Measurements from ENCODE around the gene RAG1. TPM values are rescaled to one million over a fixed set of nuclear protein-coding genes. Genes with fewer than 3 reads are reported as not detected.

The RAG1 gene
- total RNA-seq, 1 donor from 2014 or later, result 2.6 TPM

GRCh38 chr11:36588099-36588498, 20.3 kb downstream of the RAG1 start:
- DNase-seq (ENCODE audit: low read depth), result no peak

GRCh38 chr11:36590513-36590912, 22.7 kb downstream of the RAG1 start:
- DNase-seq (ENCODE audit: low read depth), result no peak

- DNase-seq (ENCODE audit: low read depth), result no peak
Observed at GRCh38 chr11:36591433-36591832, 23.6 kb downstream of the RAG1 start.

- peak; percentile 96 for DNase-seq (ENCODE audit: low read depth)
Observed at GRCh38 chr11:36594316-36594989, 26.6 kb downstream of the RAG1 start, which contains the start of gene IFTAP. Gene IFTAP (plus strand): TSS chr11:36594502. CDS start chr11:36610104, 15,602 bp downstream.

- DNase-seq (ENCODE audit: low read depth), result no peak
Observed at GRCh38 chr11:36596880-36597279, 29.1 kb downstream of the RAG1 start.

GRCh38 chr11:36598051-36598450, 30.2 kb downstream of the RAG1 start, which contains the start of gene RAG2:
Gene RAG2 (minus strand): TSS chr11:36598236. CDS start chr11:36594168, 4,068 bp downstream.
- no peak for DNase-seq (ENCODE audit: low read depth)

- no peak for DNase-seq (ENCODE audit: low read depth)
Observed at GRCh38 chr11:36600180-36600579, 32.4 kb downstream of the RAG1 start.

GRCh38 chr11:36601155-36601554, 33.3 kb downstream of the RAG1 start:
- no peak for DNase-seq (ENCODE audit: low read depth)

GRCh38 chr11:36602135-36602534, 34.3 kb downstream of the RAG1 start:
- no peak for DNase-seq (ENCODE audit: low read depth)

- DNase-seq (ENCODE audit: low read depth), result no peak
Observed at GRCh38 chr11:36605221-36606216, 37.7 kb downstream of the RAG1 start.

- DNase-seq (ENCODE audit: low read depth), result peak; percentile 25
Observed at GRCh38 chr11:36608491-36609199, 40.8 kb downstream of the RAG1 start.

GRCh38 chr11:36609383-36609782, 41.6 kb downstream of the RAG1 start:
- DNase-seq (ENCODE audit: low read depth), result no peak

GRCh38 chr11:36615826-36616225, 48.0 kb downstream of the RAG1 start:
- DNase-seq (ENCODE audit: low read depth), result no peak

- DNase-seq (ENCODE audit: low read depth), result no peak
Observed at GRCh38 chr11:36617543-36618362, 49.9 kb downstream of the RAG1 start.

GRCh38 chr11:36618363-36619047, 50.7 kb downstream of the RAG1 start:
- no peak for DNase-seq (ENCODE audit: low read depth)

- DNase-seq (ENCODE audit: low read depth), result peak; percentile 54
Observed at GRCh38 chr11:36619502-36619901, 51.7 kb downstream of the RAG1 start.

- no peak for DNase-seq (ENCODE audit: low read depth)
Observed at GRCh38 chr11:36620246-36620645, 52.4 kb downstream of the RAG1 start.

GRCh38 chr11:36622431-36623136, 54.8 kb downstream of the RAG1 start:
- peak; percentile 42 for DNase-seq (ENCODE audit: low read depth)

- no peak for DNase-seq (ENCODE audit: low read depth)
Observed at GRCh38 chr11:36623494-36623893, 55.7 kb downstream of the RAG1 start.
